Esophagus muscularis mucosa (tissue), 4 donors: Measurements from ENCODE around the gene ATF7. TPM values are rescaled to one million over a fixed set of nuclear protein-coding genes. Genes with fewer than 3 reads are reported as not detected.

Source experiments
- DNase-seq: peaks from one replicate; pipeline ENCODE4 v3.0.0-alpha.2; 2017; ENCODE audit errors: extremely low spot score
- H3K27ac ChIP-seq, 4 donors: fragments of 200-600 bp; sonication (generic); replicated peaks in 1 of 4; 1 replicate in 3 of 4; 2 replicates in 1 of 4; pipeline ENCODE4 v1.5.1; 2016 to 2019; ENCODE audit warnings: mild to moderate bottlenecking in 1 of 4
- H3K27me3 ChIP-seq, 4 donors: fragments of 200-600 bp; sonication (generic); one replicate each; pipeline versions ENCODE4 v1.5.1 to v1.6.0; 2016 to 2019
- H3K36me3 ChIP-seq, 4 donors: fragments of 200-600 bp; sonication (generic); one replicate each; pipeline ENCODE4 v1.5.1; 2016 to 2019
- H3K4me1 ChIP-seq, 4 donors: fragments of 200-600 bp; sonication (generic); one replicate each; pipeline ENCODE4 v1.5.1; 2016 to 2019
- H3K4me3 ChIP-seq, 4 donors: fragments of 200-600 bp; sonication (generic); 1 replicate in 2 of 4; 2 replicates in 2 of 4; pipeline ENCODE4 v1.5.1; 2016 to 2019; ENCODE audit warnings: mild to moderate bottlenecking in 4 of 4, moderate library complexity in 1 of 4
- H3K9me3 ChIP-seq, 4 donors: fragments of 200-600 bp; sonication (generic); 1 replicate in 3 of 4; 2 replicates in 1 of 4; pipeline ENCODE4 v1.5.1; 2016 to 2019
- EP300 ChIP-seq: sonication (generic); formaldehyde crosslinking; IDR thresholded peaks from one replicate; pipeline ENCODE4 v1.6.1; 2017; ENCODE audit warnings: antibody characterized with exemption
- POLR2A ChIP-seq: fragments of 450-650 bp; IDR thresholded peaks from one replicate; pipeline ENCODE4 v1.6.1; 2017; ENCODE audit warnings: antibody characterized with exemption, moderate library complexity, mild to moderate bottlenecking, low read depth
- POLR2AphosphoS5 ChIP-seq, 2 donors: sonication (generic); formaldehyde crosslinking; IDR thresholded peaks; one replicate each; pipeline ENCODE4 v1.6.1; 2017; ENCODE audit warnings: antibody characterized with exemption in 2 of 2
- WGBS: methylation state at CpG from one replicate; pipeline ENCODE4 v1.1.5; 2018; 5-methylcytosine and 5-hydroxymethylcytosine counted together
- intact Hi-C: fragments of 100-400 bp; cut with DNase I; formaldehyde crosslinking; loops from one replicate; pipeline ENCODE4 v1.15.1; 2023
- total RNA-seq, 4 donors: library from RNA; depleted of rRNA; stranded (reverse); fragments of >200 nt; gene quantifications; one replicate each; pipeline versions ENCODE4 v1.1.0 to v1.2.1, GENCODE V29; 2016
- TF ChIP-seq, protein P1 (sequence below), 3 experiments: fragments of 200-600 bp in 2 of 3; fragments of 450-650 bp in 1 of 3; sonication (generic) in 2 of 3; IDR thresholded peaks; one replicate each; pipeline ENCODE4 v1.5.1; 2017 to 2019; ENCODE audit warnings: antibody characterized with exemption in 3 of 3, mild to moderate bottlenecking in 2 of 3, moderate library complexity in 1 of 3

The ATF7 gene
- total RNA-seq, 4 donors from 2014 or later = 23.5 to 43.6 (median 37.1) TPM

DNA sequence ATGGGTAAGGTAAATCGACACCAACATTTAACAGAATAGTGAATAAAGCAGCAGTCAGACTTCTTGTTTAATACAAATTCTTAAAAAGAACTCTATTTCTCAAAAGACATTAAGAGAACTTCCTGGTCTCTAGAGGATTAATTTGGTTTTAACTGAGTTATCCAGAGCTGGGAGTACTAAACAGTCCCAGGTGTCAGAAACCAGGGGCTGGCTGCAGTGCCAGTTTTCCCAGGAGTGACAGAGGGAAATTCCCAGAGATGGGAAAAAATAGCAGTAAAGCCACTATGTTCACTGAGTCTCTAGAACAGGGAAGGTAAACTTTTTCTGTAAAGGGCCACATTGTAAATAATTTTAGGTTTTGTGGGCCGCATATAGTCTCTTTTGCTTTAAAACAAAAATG lies 40.9 kb upstream of the ATF7 start:
- intact Hi-C loops = no loop called here
- 88% methylated on average over 2 of the region's 2 CpGs for WGBS
- Histone ChIP-seq H3K36me3 (peaks cover 34 to 93% (median 79%) of the 10 kb centered on the region in 4 donors), H3K4me3 (no peak overlapping the region), H3K27me3 (no peaks in the 10 kb centered on the region), H3K4me1 (peaks cover 12 to 45% (median 34%) of the 10 kb centered on the region in 4 donors), H3K27ac (peak overlapping the region in 2 of 4 donors; percentile 51 to 53), H3K9me3 (no peaks in the 10 kb centered on the region)
- DNase-seq = no peak
- no peak for TF ChIP-seq EP300
- no peak for TF ChIP-seq POLR2A
- TF ChIP-seq, protein P1, sequence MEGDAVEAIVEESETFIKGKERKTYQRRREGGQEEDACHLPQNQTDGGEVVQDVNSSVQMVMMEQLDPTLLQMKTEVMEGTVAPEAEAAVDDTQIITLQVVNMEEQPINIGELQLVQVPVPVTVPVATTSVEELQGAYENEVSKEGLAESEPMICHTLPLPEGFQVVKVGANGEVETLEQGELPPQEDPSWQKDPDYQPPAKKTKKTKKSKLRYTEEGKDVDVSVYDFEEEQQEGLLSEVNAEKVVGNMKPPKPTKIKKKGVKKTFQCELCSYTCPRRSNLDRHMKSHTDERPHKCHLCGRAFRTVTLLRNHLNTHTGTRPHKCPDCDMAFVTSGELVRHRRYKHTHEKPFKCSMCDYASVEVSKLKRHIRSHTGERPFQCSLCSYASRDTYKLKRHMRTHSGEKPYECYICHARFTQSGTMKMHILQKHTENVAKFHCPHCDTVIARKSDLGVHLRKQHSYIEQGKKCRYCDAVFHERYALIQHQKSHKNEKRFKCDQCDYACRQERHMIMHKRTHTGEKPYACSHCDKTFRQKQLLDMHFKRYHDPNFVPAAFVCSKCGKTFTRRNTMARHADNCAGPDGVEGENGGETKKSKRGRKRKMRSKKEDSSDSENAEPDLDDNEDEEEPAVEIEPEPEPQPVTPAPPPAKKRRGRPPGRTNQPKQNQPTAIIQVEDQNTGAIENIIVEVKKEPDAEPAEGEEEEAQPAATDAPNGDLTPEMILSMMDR (IDR thresholded peaks at IDR 0.05) = no peak
- TF ChIP-seq POLR2AphosphoS5 (IDR thresholded peaks at IDR 0.05) = no peak

DNA sequence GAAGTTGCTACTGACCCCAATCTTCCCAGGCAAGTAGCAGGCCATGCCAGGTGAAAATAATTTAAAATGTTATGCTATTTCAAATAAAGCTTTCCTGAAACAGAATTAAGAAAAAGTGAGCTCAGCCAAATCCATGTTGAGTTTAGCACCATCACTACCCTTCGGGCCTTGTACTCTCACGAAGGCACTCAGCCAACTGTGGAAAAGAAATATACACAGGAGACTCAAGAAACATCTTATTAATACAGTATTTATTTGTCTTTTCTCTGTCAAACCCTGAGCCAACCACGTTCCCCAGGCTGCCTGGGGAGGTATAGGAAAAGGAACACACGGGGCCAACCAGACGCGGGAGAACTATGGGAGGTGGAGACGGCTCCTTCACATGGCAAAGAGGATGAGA lies 38.8 kb upstream of the ATF7 start:
- Histone ChIP-seq H3K27ac (peak overlapping the region; percentile 67 to 72 (median 69)), H3K9me3 (no peaks in the 10 kb centered on the region), H3K4me1 (peaks cover 19 to 48% (median 34%) of the 10 kb centered on the region in 4 donors), H3K36me3 (peaks cover 22 to 76% (median 59%) of the 10 kb centered on the region in 4 donors), H3K27me3 (no peaks in the 10 kb centered on the region), H3K4me3 (no peak overlapping the region)
- DNase-seq = no peak
- TF ChIP-seq, protein P1 (IDR thresholded peaks at IDR 0.05) = no peak
- TF ChIP-seq EP300 (no peak), POLR2AphosphoS5 (IDR thresholded peaks at IDR 0.05) (no peak), POLR2A (no peak)
- 19% methylated on average over 7 of the region's 7 CpGs for WGBS
- intact Hi-C loops = no loop called here

DNA sequence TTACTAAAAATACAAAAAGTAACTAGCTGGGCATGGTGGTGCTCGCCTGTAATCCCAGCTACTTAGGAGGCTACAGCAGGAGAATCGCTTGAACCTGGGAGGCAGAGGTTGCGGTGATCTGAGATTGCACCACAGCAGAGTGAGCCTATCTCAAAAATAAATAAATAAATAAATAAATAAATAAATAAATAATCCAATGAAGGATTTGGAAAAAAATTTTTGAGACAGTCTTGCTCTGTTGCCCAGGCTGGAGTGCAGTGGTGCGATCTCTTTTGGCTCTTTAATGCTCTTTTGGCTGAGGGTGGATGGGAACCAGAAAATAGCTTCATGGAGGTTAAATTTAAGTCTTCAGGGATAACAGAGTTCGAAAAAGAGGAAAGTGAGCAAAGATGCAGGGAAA lies 38.0 kb upstream of the ATF7 start:
- TF ChIP-seq EP300 (no peak), POLR2A (no peak), POLR2AphosphoS5 (IDR thresholded peaks at IDR 0.05) (no peak)
- TF ChIP-seq, protein P1 (IDR thresholded peaks at IDR 0.05) = no peak
- no peak overlapping the region for H3K4me3 ChIP-seq
- 77% methylated on average over 5 of the region's 5 CpGs for WGBS
- peaks cover 23 to 50% (median 41%) of the 10 kb centered on the region in 4 donors for H3K4me1 ChIP-seq
- peaks cover 14 to 69% (median 51%) of the 10 kb centered on the region in 4 donors for H3K36me3 ChIP-seq
- no peaks in the 10 kb centered on the region for H3K9me3 ChIP-seq
- no peak for DNase-seq
- H3K27me3 ChIP-seq = no peaks in the 10 kb centered on the region
- H3K27ac ChIP-seq = peak overlapping the region; percentile 67 to 72 (median 69)
- intact Hi-C loops = no loop called here

DNA sequence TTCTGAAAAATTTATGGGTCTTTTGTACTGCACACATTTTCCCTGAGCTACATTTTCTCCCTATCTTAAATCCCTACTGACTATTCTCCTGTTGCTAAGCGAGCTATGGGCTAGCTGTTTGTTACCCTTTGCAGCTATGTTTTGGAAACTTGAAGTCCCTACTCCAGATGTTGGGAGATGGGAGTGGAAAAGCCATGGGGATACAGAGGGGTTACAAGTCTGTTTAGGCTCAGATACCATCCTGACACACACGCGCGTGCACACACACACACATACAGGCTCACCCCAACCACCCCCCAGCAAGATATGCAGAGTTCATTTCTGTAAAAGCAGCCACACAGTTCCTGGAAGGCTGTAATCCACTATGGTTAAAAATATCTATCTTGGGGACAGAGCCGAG lies 33.9 kb upstream of the ATF7 start:
- TF ChIP-seq POLR2A (no peak), POLR2AphosphoS5 (IDR thresholded peaks at IDR 0.05) (no peak)
- DNase-seq = no peak
- WGBS = 54% methylated on average over 5 of the region's 5 CpGs
- no peaks in the 10 kb centered on the region for H3K27me3 ChIP-seq
- intact Hi-C loops = no loop called here
- H3K4me3 ChIP-seq = peak overlapping the region in 2 of 4 donors; percentile 14 to 21
- H3K9me3 ChIP-seq = no peaks in the 10 kb centered on the region
- H3K36me3 ChIP-seq = peaks cover 2 to 27% (median 18%) of the 10 kb centered on the region in 4 donors
- H3K27ac ChIP-seq = peak overlapping the region; percentile 82 to 87 (median 84)
- H3K4me1 ChIP-seq = peaks cover 34 to 49% (median 44%) of the 10 kb centered on the region in 4 donors

DNA sequence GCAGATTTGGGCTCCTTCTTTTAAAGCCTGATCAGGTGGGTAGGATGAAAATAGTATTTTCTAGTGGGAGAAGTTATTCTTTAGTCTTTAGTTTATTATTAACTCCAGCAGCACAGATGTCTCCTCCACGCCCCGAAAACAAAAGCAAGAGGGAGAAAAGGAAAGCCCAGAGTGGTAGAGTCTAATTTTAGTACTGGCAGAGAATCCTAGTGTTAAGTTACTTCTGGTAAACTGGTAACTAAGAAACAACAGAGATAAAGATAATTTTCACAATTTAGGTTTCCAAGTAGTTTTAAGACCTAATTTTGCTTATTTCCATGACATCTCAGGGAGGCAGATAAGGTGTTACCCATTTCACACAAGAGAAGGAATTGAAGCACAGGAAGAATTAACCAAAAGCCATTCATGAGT lies 33.4 kb upstream of the ATF7 start:
- H3K4me3 ChIP-seq = peak overlapping the region in 3 of 4 donors; percentile 14 to 21 (median 17)
- peaks cover 34 to 45% (median 40%) of the 10 kb centered on the region in 4 donors for H3K4me1 ChIP-seq
- H3K9me3 ChIP-seq = no peaks in the 10 kb centered on the region
- H3K27me3 ChIP-seq = no peaks in the 10 kb centered on the region
- intact Hi-C loops = no loop called here
- DNase-seq = no peak
- WGBS = 30% methylated on average over 2 of the region's 2 CpGs
- peaks cover 0 to 22% (median 14%) of the 10 kb centered on the region in 4 donors for H3K36me3 ChIP-seq
- TF ChIP-seq POLR2AphosphoS5 (IDR thresholded peaks at IDR 0.05) = no peak
- TF ChIP-seq, protein P1 (IDR thresholded peaks at IDR 0.05) = no peak
- TF ChIP-seq POLR2A = no peak
- TF ChIP-seq EP300 = no peak
- peak overlapping the region; percentile 82 to 87 (median 84) for H3K27ac ChIP-seq
